Fibroblast of skin of right quadriceps (primary cell): ENCODE measurements around the gene VWA8.
"Not testable (repeated sequence)": the region's sequence is repeated elsewhere in the genome, so short reads cannot be mapped to it uniquely, and the experiment has no call there.

Experiments used
- DNase-seq: peaks from one replicate; pipeline ENCODE4 v3.0.0-alpha.2; 2013

The VWA8 gene

DNA sequence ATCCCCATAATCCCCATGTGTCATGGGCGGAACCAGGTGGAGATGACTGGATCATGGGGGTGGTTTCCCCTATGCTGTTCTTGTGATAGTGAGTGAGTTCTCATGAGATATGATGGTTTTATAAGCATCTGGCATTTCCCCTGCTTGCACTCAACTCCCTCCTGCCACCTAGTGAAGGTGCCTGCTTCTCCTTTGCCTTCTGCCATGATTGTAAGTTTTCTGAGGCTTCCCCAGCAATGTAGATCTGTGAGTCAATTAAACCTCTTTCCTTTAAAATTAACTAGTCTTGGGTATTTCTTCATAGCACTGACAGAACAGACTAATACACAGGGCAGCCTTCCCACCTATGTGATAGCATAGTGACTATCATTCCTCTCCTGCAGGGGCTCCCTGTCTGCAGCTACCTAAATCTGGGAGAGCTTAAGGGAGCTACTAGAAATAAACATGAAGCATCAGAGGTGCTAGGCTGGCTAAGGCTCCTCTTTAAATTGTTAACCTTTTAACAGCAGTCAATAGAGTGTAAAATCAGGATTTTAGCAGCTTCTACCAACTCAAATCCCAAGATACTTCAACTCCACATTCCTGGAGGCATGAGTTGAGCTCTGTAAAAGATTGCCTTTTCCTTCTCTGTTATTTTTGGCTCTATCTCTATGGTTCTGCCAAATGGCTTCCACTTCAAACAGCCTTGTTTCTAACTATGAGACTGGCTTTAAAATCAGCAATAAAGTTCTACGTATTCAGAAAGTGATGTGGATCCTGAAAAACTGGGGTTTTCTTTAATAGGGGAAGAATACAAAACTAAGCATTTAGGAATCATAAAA is 112.3 kb downstream of the VWA8 start:
- DNase-seq: peak; percentile 53

DNA sequence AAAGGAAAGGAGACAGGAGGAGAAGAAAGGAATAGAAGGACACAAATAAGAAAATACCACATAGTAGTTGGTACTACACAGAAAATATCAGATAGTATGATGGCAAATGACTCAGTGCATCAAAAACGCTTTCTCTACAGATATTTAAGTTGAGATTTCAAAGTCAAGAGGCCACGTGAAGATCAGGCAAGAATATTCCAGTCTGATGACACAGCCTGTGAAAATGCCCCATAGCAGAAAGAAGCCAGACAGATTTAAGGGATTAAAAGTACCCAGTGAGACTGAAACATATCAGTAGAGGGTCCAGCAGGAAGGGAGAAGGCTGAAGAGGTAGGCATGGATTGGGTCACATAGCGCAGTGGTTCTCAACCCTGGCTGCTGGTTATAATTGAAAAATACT is 113.7 kb downstream of the VWA8 start:
- DNase-seq: no peak

DNA sequence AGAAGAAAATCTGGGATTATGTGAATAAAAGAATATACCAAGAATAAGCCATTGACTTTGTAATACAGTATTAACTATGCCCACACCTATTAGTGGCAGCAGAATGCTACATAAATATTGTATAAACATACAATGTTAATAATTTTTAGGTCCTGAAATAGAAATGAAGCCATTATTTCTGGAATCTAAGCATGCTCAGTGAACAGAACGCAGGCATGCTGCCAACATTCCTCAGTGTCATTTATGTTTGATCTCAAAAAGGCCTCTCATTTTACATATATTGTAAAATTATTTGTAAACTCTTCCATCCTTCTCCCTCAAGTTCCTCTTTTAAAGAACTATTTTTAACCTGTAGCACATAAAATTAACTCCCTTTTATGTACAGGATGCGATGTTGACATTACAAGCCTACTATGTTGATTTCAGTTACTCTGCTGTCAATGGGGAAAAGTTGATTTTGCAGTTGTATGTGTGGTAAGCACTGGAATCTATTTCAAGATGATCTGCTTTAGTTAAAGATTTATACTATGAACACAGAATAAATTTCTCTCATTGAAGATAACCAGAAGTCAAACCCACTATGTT is 118.8 kb downstream of the VWA8 start:
- DNase-seq: peak; percentile 79

DNA sequence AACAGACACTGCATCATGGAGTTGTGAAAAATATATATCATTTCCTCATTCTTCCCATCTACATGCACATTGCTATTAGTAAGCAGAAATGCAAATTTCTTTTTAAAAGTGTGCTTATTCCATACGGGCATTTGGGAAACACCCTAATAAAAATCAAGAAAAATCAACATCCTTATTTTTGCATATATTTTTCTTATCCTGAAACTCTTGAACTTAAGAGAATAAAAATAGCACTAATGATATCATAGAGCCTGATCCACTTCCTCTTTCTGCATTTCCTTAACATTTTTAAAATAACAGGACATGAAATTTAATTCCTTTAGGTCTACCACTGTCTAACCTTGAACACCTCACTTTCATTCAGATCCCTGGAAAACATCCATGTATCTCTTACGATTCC is 123.3 kb downstream of the VWA8 start:
- no peak for DNase-seq

DNA sequence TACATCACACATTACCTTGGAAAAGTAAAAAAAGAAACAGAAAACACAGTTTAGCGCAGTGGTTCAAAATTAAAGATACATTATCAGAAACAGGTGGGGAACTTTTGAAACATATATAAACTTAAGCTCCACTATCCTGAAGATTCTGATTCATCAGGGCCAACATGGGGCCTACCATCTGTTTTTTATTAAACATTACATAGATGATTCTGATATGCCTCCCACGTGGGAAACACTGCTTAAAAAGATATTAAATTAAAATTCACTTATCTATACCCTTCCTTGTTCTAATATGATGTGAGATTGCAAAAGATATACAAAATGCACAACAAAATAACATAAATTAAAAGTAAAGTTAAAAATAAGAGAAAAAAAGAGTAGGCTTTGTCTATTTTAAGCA is 125.0 kb downstream of the VWA8 start:
- peak; percentile 88 for DNase-seq

DNA sequence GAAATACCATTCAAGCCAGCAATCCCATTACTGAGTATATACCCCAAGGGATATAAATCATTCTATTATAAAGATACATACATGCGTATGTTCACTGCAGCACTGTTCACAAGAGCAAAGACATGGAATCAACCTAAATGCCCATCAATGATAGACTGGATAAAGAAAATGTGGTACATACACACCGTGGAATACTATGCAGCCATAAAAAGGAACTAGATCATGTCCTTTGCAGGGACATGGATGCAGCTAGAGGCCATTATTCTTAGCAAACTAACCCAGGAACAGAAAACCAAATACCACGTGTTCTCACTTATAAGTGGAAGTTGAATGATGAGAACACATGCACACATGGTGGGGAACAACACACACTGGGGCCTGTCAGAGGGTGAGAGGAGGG is 126.2 kb downstream of the VWA8 start:
- DNase-seq: not testable (repeated sequence)

DNA sequence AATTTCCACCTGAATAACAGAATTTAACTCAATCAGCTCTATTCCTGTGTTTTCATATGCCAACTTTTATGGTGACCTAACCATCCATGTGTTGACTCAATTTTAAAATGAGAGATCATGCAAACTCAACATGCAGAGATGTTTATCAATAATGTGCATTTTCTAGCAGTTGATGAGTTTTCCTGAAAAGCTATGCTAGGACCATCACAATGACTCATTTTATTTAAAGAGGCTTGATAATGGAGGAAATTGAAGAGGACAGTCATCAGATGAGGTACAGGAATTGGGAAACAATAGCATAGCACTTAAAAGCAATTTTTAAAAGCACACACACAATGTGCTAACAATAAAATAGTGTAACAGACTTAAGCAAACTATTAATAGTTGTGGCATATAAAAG is 127.1 kb downstream of the VWA8 start:
- DNase-seq: no peak

DNA sequence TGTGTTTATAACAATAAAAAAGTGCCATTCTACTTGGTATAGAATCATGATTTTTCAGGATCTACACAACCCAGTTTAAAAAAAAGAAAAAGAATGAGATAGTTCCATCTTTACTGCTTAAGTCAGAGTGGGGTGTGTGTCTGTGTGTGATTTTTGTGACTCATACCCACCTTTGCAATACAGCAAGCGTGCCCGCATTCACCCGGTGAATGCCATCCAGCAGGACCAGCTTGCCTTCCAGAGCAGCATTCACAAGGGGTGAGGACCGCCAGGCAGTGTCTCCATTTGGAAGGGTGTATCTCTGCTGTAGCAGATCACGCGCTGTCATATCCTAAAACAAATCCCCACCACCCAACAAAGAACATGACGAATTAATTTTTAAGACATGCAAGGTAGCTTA is 127.7 kb downstream of the VWA8 start:
- no peak for DNase-seq

DNA sequence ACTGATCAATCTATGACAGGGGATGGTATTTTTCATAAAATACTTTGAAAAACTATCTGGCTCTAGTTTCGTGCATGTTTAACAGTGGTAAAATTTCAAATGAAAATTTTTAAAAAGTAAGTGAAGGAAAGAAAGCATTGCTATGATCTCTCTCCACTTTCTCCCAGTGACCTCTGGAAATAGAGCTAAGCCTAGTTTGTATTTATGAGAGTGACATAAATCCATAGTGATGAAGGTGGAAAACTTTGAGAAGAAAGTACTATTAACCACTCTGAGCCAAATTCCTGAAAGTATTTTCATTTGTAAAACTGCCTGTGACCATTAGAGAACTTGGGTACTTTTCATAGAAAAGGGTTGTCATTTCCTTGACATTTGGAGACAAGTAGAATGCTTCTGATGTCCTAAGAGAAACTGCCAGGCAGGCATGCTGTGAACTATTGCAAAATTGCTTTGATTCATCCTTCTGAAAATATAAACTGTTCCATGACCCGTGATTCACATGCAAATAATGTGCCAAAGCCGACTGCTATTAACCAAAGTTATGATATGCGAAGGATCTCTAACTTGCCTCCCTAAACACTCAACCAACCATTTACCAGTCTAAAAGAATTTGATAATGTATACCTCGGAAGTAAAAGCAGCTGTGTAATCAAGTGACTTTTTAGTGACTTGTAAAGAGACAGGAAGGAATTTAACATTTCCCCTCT is 133.2 kb downstream of the VWA8 start:
- peak; percentile 96 for DNase-seq

DNA sequence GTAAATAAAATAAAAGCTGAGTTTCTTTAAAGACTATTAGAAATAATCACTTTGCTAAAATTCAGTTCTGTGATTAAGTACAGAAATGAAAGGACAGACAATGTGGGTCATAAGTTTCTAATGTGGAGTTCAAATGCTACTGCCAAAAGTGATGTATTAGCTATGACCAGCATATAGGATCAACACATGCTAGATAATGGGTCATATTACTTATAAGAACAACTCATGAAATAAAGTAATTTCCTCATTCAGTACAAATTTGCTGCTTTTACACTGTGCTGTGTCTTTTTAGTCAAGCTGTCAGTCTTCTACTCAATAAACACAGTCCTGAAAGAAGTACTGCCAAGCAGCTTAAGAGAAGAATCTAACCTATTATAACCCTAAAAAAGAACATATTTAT is 135.2 kb downstream of the VWA8 start:
- no peak for DNase-seq

DNA sequence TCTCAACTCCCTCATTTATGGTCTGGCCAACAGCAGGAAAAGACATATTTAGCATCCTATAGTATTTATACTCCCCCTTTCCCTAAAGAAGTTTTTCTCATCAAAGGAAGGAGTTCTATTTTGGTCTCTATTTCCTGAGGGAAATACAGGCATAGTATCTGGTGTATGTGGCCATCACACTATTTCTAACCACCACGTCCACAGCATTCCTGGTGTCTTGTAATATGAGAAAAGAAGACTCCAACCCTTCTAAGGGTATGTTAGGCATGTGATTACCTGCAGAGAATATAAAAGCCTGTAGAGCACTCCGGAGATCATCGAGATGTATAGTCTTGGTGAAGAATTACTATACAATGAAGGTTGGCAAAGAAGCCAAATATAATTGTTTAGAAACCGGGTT is 137.4 kb downstream of the VWA8 start:
- DNase-seq: peak; percentile 38

DNA sequence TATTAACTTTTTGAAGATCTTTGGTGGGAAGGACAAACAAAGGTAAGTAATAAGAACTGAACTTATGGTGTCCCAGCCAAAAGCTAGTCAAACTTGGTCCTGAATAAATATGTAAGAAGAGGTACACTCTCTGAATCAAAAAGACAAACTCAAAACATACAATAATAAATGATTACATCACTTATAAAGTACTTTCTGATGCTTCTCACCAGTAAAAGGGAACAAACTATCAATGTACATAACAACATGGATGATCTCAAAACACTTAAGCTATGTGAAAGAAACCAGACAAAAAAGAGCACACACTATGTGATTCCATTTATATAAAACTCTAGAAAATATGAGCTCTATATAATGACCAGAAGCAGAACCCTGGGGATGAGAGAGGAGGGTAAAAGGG is 138.3 kb downstream of the VWA8 start:
- no peak for DNase-seq

DNA sequence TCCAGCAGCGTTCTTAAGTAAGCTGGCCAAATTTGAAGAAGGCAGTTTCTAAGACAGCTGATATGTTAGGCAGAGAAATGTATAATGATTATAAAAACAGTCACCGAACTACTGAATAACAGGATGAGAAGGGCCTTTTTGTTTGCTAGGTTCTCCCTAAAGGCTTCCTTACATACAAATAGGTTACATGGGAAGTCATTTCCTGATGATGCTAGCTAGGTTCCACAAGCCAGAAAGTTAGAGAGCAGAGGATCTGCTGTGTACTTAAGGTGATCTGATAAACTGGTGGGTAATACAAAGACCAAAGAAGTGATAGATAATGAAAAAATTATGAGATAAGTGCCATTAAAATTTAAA is 139.7 kb downstream of the VWA8 start:
- DNase-seq: no peak

DNA sequence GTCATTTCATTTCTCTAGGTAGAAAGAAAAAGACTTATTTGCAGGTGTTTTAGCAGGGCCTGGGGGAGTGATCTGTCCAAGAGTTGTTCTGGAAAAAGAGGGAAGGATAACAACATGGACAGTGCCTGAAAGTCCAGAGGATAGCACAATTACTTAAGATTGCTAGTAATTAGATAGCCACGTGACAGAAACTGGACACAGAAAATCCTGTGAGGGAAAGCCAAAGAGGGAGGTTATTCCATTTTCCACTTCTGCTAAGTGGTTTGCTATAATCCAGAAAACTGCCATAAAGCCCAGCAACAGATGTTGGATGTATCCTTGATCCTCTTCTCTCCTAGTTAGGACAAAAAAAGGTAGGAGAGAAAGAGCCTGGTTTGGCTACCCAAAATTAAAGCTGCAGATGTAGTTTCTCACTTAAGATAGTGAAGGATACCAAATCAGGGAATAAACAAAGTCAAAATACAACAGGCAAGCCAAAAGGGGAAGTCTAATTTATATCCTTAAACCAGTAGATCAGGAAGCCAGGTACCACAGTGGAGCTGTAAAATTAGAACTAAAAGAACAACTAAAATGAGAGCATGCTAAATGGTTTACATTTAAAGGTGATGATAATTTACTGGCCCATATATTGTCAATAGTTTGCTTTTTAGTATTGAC is 140.2 kb downstream of the VWA8 start:
- DNase-seq: no peak

DNA sequence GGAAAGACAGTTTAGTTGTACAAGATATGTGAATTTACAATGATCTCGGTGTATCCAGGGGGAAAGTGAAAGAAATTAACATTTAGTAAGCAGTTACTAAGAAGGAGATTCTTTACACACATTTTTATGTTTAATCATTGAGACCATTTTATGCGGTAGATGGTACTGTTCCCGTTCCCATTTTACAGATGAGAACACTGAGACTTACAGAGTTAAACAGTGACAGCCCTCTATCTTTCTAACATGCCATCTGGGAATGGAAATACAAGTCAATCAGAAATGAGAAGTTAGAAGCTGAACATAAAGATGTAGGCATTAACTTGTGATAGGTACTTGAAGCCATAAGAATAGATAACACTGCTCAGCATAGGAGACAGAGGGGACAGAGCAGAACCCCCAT is 144.9 kb downstream of the VWA8 start:
- DNase-seq: no peak

DNA sequence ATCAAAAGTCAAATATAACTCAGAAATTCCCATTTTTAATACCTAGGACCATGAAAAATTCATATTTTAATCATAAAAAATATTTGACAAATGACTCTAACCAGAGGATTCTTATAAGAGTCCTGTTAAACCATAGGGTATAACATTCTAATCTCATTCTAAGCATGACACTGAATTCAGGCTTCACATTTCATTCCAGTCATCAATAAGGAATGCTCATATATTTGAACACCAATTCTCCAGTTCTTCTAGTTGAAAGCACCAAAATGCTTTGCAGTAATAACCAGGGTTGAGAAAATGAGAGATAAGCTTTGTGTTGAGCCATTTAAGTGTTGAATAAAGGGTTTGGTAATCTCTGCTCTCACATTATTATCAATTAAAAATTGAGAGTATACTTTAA is 147.5 kb downstream of the VWA8 start:
- peak; percentile 65 for DNase-seq

DNA sequence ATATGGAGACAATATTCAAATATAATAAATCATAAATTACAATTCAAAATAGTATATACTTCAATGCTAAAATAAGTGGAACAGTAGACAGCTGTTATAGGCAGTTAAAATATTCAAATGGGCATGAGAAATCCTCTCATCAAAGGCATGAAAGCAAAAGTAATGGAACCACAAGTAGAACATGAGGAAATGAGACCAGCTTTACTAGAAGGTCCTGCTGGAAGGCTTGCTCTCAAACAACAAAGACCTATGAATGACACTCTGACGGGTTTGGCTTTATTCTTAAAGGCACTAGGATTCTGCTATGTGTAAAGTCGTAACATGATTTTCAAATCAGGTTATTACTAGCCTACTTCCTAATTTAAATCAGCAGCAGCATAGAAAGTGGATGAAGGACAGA is 148.1 kb downstream of the VWA8 start:
- no peak for DNase-seq

DNA sequence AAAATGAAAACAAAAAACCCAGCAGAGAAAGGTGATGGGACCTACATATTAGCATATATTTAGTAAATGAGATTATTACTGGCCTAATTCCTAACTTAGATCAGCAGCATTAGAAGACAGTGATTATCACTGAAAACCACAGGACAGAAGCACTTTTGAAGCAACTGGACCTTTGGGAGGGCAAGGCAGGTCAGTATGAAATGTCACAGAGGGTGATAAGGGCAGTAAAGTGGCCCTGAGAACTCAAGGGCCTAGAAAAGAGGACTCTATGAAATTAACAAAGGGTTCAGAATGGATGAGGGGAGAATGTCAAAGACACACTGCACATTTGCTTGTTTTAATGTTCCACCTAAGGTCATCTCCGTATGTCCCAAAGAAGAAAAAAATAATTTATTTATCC is 148.7 kb downstream of the VWA8 start:
- no peak for DNase-seq

DNA sequence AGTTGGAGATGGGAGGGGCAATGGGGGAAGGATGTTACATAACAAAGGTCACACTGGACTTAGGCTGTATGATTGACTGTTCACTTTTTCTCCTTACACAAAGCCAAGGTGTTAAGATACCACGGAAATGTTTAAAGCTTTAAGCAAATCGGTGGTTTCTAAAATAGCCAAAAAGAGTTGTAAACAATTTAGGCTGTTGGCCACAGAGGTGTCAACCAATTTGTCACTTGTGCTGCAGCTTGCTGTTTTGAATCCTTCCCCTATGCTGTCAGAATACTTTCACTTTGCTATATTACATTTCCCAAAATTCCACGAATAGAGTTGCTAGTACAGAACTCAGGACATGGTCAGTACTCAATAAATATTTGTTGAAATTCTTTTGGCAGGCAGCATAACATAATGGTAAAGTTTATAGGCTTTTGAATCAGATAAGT is 149.3 kb downstream of the VWA8 start:
- no peak for DNase-seq

DNA sequence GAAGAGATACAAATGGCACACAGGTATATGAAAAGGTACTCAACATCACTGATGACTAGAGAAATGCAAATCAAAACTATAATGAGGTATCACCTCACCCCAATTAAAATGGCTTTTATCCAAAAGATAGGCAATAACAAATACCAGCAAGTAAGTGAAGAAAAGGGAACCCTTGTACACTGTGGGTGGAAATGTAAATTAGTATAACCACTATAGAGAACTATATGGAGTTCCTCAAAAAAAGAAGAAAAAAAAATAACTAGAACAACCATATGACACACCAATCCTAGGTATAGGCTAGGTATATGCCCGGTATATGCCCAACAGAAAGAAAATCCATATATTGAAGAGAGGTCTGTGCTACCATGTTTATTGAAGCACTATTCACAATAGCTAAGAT is 150.9 kb downstream of the VWA8 start:
- DNase-seq: no peak

DNA sequence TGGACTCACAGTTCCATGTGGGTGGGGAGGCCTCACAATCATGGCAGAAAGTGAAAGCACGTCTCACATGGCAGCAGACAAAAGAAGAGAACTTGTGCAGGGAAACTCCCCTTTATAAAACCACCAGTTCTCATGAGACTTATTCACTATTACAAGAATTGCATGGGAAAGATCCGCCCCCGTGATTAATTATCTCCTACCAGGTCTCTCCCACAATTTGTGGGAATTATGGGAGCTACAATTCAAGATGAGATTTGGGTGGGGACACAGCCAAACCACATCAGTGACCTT is 157.5 kb downstream of the VWA8 start:
- not testable (repeated sequence) for DNase-seq

DNA sequence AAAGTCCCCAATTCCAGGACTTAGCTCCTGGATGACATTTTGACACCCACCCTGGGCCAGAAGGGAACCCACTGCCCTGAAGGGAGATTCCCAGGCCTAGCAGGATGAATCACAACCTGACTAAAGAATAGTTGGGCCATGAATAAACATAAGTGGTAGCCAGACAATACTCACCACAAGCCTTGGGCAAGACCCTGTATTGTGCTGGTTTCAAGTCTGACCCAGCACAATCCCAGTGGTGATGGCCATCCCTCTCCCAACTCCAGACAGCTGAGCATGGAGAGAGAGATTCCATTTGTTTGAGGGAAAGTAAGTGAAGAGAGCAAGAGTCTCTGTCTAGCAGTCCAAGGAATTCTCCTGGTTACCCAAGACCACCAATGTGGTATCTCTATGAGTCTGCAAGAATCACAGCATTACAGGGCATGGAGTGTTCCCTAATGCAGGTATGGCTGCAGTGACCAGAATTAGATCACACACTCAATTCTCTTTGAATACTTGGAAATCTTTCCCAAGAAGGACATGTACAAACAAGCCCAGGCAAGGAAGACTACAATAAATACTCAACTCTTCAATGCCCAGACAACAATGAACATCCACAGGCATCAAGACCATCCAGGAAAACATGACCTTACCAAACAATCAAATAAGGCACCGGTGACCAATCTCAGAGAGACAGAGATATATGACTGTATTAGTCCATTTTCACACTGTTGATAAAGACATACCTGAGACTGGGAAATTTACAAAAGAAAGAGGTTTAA is 158.0 kb downstream of the VWA8 start:
- DNase-seq: peak; percentile 52

DNA sequence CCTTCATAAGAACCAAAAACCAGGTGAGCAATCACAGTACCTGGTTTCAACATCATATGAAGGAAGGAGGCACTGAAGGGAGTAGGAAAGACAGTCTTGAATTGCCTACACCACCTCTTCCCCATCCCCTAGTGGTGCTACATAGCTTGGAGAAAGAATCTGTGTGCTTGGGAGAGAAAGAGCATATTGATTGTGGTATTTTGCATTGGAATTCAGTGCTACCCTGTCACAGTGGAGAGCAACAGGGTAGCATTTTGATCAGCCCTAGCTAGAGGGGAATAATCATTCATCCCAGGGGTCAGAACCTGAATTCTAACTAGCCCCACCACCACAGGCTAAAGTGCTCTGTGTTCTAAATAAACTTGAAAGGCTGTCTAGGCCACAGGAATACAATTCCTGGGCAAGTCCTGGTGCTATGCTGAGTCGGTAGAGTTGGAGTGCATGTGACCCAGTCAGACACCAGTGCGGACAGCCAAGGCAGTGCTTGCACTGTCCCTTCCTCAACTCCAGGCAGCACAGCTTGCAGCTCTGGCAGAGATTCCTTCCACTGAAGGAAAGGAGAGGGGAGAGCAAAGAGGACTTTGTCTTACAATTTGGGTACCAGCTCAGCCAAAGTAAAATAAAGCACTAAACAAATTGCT is 158.7 kb downstream of the VWA8 start:
- DNase-seq: no peak
